NCI-H2107 treated with DMSO at 0.1 percent for 48 hours (cell line): ENCODE results near the gene HEXIM2.
"Not testable (repeated sequence)": the region's sequence is repeated elsewhere in the genome, so short reads cannot be mapped to it uniquely, and the experiment has no call there.

ENCODE experiments used
- DNase-seq: peaks from one replicate; lab custom pipeline; 2025; ENCODE audit not compliant: unreplicated experiment; lab: John Stamatoyannopoulos, UW

The HEXIM2 gene

DNA sequence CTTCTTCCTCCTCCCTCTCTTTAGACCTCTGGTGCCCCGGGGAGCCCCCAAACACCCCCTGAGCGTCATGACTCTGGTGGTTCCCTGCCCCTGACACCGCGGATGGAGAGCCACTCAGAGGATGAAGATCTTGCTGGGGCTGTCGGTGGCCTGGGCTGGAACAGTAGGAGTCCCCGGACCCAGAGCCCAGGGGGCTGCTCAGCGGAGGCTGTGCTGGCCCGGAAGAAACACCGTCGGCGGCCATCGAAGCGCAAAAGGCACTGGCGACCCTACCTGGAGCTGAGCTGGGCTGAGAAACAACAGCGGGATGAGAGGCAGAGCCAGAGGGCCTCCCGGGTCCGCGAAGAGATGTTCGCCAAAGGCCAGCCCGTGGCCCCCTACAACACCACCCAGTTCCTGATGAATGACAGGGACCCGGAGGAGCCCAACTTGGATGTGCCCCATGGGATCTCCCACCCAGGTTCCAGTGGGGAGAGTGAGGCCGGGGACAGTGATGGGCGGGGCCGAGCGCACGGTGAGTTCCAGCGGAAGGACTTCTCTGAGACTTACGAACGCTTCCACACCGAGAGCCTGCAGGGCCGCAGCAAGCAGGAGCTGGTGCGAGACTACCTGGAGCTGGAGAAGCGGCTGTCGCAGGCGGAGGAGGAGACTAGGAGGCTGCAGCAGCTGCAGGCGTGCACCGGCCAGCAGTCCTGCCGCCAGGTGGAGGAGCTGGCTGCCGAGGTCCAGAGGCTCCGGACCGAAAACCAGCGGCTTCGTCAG lies 7.5 kb downstream of the HEXIM2 start:
- DNase-seq = no peak

DNA sequence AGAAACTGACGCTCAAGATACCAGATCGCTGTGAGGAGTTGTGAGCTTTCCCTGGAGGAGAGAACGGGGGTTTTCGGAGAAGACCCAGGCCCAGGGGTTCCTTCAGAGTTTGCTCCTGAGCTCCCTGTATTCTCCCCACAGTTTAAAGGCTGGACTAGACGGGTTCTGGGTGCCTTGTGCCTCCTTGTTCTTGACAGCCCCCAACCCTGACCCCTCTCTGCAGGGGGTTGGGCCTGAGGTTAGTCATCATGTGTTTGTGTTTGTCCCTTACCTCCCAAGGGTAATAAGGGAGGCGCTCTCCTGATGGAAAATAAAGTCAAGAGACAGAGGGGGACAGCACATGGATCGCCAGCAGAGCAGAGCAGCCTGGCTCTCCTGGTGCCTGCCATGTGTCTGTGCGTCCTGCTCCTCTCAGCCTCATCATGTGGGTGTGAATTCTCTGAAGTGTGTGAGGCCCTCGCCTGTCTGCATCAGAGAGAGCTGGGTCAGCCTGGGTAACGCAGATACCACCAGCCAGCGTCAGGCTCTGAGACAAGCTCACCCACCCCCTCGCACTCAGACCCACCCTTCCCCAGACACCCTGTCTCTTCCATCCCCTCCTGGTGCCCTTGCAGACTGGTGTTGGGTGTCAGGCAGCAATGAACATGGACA lies 8.7 kb downstream of the HEXIM2 start:
- DNase-seq = no peak

DNA sequence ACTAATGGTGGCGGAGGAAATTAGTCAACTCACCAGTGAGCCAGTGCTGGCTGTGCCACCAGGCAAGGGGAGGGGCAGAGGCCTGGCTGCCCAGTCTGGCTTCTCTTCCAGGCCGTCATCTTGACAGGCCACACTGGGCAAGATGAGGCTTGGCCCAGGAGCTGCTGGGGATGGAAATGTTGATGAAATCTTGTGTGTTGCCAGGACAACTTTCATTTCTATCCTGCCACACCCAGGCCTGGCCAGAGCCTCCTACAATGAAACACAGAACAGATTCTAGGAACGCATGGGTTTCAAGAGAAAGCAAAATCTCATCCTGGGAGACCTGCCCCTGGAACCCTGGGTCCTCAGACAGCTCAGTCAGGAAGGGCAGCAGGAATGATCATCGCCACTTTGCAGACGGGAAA lies 9.3 kb downstream of the HEXIM2 start:
- no peak for DNase-seq

DNA sequence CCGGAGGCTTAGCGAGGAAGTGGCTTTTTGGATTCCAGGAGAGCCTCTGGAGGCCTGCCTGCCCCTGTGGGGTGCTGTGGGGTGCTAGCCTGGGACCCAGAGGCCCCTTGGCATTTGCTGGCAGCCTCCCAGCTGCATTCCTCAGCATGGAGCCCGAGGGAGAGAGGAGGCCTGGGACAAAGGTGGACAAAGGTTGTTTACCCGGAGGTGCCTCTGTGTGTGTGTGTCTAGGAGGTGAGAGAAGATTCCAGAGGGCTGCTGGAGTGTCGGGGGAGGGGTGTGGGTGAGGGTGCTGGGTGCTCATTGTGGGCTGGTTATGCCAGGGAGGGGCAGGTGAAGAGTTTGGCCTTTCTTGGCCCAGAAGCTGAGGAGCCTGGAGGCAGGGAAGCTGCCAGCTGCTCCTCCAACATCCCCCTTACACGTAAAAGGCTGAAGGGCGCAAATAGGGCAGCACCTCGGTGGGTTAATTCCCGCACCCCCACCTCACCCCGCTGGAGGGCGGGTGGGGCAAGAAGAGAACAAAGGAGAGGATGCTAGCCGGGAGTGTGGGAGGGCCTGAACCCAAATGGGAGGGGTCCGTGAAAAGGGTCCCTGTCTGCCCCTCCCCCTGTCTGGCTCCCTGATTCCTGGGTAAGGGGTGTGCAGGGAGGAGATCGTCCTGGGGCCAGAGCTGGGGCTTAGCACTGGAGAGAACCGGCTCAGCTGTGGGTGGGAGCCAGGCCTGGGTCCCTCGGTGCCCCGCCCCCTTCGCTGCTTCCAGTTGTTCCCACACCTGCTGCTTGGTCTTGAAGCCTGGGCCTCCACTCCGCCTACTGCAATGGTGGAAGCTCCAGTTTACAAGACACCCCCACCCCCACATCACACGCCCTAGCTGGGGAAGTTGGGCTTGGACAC lies 9.9 kb downstream of the HEXIM2 start:
- DNase-seq = no peak

DNA sequence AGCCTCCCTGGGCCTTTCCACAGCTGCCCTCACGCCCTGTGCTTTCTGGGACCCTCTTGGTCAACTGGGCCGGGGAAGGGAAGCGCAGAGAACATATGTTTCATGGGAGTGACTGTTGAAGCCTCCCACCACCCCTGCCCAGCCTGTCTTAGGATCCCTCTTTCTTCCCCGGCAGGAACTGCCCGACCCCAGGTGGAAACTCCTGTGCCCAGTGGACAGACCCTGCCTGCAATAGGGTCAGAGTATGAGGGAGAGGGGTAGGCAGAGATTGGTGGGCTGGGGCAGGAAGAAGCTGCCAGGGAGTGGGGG lies 10.5 kb downstream of the HEXIM2 start:
- no peak for DNase-seq

DNA sequence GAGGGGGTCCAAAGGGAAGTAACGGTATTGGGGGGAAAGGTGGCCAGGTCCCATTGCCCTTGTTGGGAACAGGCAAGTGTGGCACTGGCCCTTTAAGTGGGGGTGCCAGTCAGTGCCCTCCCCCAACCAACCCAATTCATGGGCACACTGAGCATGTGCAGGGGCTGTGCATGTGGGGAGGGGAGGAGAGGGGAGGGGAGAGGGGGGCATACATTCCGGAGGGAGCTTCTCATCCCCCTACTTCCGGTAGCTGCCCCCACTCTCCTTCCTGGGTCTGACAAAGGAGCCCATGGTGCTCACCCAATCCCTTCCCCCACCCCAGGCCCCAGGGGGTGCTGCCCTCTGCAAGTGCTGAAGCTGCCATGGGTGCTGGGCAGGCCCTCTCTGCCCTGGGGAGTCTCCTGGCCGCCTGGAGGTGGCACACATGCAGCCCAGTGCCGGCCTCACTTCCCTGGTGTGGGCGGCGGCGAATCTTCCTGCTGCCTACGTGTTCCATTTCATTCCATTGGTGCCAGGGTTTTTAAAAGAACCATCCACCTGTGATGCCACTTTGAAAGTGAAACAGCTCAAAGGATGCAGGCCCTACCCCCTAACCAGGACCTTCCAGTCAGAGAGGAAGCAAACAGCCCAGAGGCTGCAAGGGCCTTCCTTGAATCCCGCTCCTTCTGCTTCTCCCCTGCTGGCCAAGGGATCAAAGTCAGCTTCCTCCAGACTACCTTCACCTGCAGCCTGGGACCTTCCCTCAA lies 11.0 kb downstream of the HEXIM2 start:
- no peak for DNase-seq

DNA sequence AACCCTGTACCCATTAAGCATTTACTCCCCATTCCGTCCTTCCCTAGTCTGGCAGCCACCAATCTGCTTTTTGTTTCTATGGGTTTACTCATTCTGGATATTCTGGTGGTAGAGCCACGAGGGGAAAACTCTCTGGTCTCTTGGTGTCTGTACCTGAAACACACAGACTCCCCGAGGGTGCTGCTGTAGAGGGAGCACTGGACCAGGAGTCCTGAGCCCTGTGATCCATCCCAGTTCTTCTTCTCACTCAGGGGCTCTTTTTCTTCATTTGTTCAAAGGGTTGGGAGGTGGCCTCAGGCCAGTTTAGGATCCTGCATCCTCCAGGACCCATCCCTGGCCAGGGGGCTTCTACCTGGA lies 14.1 kb downstream of the HEXIM2 start:
- no peak for DNase-seq

DNA sequence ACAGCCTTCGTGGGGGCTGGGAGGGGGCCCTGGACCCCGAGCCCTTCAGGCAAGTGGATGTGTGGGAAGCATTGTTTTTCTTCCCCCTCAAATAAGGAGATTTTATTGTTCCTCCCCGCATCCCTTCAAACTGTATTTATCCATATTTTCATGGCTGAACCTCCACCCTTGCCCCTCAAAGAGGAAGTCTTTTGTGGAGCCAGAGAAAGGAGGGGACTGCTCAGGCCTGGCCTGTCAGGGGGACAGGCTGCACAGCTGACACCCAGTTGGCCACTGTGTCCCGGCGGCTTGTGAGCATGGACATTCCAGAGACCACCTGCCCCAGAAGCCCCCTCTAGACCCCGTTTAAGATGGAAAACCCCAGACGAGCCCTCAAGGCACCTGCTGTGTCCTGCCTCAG lies 15.9 kb downstream of the HEXIM2 start:
- DNase-seq = no peak

DNA sequence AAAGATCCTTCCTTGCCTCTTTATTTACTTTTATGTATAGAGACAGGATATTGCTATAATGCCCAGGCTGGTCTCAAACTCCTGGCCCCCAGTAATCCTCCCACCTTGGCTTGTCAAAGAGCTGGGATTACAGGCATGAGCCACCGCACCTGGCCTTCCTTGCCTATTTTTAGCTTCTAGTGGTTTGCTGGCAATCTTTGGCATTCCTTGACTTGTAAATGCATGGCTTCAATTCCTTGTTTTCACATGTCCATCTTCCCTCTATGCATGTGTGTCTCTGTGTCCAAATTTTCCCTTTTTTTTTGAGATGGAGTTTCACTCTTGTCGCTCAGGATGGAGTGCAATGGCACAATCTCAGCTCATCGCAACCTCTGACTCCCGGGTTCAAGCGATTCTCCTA lies 22.5 kb downstream of the HEXIM2 start:
- no peak for DNase-seq

DNA sequence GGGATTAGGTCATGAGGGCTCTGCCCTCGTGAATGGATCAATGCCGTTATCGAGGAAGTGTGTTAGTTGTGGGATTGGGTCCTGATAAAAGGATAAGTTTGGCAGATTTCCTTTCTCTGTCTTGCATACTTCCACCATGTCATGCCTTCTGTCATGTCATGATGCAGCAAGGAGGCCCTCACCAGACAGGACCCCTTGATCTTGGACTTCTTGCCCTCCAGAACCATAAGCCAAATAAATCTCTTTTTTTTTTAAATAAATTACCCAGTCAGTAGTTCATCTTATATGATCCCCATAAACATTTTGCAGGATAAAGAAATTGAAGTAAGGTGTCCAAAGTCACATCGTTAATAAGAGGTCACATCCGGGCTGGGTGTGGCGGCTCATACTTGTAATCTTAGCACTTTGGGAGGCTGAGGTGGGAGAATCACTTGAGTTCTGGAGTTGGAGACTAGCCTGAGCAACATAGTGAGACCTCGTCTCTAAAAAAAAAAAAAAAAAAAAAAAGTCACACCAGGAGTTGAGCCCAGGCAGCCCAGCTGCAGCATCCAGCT lies 25.2 kb downstream of the HEXIM2 start:
- no peak for DNase-seq

DNA sequence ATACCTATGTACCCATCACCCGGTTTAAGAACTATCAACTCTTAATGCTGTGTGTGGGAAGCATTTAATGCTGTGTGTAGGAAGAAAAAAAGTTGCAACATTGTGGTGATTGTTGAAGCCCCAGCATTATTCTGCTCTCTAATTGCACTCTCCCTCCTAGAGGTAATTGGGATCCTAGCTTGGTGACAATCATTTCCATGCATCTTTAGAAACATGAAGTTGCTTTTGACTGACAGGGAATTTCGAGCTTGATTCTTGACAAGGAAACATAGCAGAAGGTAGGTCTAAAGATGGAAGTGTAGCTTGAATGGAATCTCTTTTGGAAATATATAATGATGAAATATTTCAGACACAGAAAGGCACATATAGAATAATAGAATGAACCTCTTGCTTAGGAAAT lies 27.3 kb downstream of the HEXIM2 start:
- no peak for DNase-seq

DNA sequence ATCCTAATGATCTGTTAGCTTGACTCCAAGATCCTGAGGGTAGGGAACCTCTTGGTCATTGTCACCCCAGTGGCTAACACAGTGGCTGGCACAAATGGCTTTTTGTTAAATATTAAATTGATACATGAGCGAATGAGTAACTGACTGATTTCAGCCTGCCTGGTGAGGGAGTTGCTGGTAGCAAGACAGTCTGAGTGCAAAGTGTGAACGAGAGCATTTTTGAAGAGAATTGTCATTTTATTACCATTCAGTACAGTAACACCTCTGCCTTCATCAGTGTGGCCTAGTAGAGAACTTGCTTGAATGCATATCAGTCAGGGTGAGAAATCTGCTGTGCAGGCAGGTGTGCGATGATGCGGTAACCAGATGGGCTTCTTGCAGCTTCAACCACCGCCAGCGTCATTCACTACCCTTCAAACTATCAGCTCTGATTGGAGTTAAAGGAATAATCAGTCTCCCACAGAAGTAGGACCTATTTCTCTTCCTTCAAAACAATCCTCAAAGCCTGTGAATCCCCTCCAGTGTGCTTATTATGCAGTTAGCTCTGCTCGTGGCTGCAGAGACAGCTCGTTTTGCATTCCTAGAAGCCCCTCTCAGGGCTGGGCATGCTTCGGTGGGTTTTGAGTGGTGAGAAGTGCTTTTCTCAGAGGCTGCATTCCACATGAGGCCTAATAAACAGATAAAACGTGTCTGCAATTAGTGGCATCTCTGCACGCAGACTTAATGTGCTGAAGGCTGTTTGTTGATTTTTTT lies 29.0 kb downstream of the HEXIM2 start:
- no peak for DNase-seq

DNA sequence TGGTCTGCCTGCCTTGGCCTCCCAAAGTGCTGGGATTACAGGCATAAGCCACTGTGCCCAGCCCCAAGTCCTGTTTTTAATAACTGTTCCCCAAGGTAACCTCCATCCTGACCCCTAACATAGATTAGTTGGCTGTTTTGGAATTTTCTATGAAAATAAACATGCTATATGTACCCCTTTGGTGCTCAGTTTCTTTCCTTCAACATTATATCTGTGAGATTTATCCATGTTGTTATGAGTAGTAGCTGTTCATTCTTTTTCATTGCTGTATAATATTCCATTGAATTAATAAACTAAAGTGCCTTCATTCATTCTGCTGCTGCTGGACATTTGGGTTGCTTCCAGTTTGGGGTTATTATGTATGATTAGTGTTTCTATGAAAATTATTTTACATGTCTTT lies 33.7 kb downstream of the HEXIM2 start:
- no peak for DNase-seq

DNA sequence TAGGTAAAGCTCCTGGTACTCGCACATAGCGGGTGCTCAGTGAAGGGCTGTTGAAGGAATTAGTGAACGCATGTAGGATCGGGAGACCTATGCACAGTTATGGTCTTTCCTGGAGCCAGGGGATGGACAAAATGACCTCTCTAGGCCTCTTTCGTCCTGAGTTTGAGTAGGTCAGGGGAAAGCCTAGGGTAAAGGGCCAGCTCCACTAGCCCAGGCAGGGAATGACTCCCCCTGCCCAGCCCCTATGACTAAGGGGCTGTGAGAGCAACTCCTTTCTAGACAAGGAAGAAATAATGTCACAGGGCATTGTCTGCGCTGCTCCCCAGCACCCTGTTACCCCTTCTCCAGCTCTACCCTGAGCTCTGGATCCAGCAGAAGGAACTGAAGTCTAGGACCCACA lies 35.4 kb downstream of the HEXIM2 start:
- no peak for DNase-seq

DNA sequence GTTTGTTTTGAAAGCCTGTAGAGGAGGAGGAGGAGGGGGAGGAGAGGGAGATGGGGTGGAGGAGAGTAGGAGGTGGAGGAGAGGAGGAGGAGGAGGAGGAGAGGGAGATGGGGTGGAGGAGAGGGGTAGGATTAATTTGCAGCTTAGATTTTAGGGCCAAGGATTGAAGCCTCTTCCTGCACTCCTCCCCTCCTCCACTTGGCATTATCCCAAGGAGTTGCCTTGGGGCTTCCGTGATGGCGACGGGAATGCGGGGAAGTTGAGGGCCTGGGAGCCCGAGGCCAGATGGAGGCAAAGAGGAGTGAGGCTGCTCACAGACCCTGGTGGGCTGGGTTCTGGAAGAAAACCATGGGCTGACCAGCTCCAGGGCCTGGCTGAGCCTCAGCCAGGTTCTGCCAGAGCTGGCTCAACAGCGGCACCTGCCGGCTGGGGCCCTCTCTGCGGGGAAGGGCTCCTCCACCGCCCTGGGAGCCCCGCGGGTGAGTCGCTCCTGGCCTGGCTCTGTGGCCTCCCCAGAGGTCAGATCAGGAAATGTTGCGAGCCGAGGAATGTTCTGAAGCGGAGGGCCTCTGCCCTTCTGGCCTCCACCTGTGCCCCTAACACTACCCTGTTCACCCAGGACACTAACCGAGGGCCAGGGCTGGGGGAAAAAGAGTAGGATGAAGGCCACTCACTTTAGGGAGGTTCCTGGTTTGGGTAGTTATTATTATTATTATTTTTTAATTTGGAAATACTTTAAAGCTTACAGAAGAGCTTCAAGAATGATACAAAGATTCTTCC lies 36.1 kb downstream of the HEXIM2 start:
- peak; percentile 52 for DNase-seq

DNA sequence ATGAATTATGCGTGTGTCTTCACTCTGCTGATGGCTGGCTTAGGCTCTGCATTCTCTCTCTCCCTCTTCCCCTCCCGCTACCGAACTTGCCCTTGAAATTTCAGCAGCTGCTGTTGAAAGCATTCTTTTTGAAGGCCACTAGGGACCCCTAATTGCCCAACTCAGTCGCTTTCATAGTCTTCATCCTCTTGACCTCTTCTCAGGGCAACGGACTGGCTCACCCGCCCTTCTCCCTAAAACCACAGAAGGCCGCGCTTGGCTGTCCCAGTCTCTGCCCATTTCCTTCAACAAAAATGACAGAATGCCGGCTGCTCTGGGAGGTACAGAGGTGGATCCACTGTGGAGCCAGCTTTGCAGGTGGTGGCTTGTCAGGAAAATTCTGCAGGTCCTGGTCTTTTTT lies 39.0 kb downstream of the HEXIM2 start:
- DNase-seq = no peak

DNA sequence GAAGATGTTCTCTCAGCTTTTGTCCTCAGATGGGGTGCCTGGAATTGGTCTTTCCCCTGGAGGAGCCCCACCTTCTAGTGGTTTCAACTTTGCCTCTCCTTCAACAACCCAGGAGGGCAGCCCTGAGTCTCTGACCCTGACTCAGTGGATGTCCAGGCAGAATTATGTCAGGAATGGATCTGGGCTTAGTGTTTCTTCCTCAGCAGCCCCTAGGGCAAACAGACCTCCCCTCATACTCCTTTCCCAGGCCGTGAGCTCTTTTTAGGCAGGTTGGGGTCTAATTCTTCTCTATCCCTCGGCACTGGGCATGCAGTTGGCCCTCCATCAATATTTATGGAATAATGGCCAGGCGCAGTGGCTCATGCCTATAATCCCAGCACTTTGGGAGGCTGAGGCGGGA lies 39.8 kb downstream of the HEXIM2 start:
- DNase-seq = no peak

DNA sequence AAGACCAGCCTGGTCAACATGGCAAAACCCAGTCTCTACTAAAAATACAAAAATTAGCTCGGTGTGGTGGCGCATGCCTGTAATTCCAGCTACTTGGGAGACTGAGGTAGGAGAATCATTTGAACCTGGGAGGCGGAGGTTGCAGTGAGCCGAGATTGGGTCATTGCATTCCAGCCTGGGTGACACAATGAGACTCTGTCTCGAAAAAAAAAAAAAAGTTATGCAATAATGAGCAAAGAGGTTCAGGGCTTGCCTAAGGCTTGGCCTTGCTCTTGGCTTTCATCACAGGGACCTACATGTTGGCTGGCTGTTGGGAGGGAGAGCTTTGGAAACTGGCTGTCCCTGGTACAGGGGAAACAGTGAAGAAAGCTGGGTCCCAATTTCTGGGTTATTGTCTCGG lies 40.2 kb downstream of the HEXIM2 start:
- not testable (repeated sequence) for DNase-seq

DNA sequence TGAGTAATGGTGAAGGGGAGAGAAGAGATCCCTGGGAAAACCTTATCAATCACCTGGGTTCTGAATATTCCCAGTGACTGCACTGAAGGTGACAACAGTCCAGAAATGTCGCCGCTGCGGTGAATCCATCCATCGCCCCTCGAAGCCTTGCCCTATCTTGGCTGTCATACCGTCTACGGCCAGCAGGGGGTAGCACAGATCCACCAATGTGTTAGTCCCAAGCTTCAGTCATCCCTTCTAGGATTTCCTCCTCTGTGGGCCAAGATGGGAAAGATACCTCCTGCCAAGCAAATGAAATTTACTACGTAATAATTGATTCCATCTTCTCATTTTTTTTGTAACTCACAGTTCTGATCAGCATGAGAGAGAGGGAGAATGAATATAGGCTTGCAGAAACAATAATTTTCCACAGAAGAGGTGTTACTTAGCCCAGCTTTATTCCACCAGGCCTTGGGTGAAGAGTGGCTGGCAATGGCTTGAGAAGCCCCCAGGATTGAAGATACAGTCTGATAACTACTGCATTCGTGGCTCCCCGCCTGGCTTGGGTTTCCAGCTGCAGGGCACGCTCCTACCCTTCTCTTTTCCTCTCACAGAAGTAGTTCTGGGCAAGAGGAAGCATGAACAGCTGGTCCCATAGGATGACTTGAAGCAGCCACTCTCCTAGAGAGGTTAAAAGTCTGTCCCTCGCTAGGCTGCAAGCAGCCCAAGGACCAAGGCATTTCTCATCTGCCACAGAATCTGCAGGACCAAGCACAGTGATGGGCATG lies 57.4 kb downstream of the HEXIM2 start:
- peak; percentile 77 for DNase-seq
